GM18867 (cell line): ENCODE results near the gene TPRA1.

Source experiments
- ATAC-seq: cut with Tn5 transposase; IDR thresholded peaks from one replicate; pipeline ENCODE4 v1.9.1; 2021; ENCODE audit warnings: mild to moderate bottlenecking, moderate library complexity; ENCODE audit not compliant: unreplicated experiment

TPRA1 gene

DNA sequence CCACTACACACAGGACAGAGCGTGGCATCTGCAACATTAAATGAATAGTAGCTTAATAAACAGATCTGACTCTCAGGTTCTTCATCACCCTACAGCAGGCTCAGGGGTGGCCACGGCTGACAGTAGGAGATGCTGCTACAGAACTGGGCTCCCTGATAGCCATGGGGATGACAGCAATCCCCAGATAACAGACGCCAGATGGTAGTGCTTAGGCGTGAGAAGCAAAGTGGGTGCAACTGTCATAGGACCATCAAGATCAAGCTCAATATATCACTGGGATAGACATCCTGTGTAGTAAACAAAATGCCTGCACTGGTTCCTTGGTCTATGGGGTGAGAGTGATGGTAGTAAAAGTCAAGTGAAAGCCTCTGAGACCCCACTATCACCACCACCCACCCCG, 2.6 kb upstream of the TPRA1 start:
- ATAC-seq: no peak

DNA sequence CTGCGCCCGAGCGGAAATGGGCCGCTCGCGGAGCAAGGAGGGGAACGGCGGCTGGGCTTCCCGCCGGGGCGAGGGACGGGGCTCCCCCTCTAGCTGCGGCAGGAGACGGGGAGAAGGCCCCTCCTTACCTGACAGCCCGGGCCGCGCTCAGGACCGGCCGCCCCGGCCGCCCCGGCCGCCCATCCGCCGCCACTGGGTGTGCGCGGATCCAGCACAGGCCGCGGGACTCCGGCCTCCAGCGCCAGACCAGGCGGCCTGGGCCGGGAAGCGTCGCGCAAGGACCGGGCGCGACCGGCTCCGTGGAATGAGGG, 296 bp downstream of the TPRA1 start:
- ATAC-seq: peak; percentile 37

DNA sequence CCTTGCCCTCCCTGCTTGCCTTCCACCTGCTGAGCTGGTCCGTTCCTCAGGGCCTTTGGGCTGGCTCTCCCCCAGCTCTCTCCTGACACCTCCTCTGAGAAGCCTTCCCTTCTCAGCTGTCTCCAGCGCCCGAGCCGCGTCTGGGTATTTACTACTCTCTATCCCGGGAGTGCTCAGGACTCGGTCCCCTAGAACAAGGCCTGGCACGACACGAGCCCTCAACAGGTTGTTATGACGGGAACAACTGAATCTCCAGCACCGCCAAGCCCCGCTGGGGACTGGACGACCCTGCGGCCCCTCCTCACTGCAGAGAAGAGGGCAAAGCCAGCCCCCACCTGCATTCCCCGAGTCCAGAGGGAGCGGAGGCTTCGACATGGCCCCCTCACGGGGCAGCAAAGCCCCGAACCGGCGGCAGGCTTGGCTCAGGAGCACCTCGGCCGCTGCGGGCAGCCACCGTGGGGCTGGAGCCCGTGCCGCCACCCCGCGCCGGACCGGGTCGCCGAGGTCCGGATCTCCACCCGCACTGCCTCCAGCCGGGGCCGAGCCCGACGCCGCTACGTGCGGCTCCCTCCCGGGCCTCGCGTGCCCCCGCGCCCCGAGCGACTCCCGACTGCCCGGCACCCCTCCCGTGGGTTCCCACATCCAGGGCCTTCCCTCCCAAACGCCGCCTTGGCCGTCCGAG, 792 bp downstream of the TPRA1 start:
- ATAC-seq: peak; percentile 14

DNA sequence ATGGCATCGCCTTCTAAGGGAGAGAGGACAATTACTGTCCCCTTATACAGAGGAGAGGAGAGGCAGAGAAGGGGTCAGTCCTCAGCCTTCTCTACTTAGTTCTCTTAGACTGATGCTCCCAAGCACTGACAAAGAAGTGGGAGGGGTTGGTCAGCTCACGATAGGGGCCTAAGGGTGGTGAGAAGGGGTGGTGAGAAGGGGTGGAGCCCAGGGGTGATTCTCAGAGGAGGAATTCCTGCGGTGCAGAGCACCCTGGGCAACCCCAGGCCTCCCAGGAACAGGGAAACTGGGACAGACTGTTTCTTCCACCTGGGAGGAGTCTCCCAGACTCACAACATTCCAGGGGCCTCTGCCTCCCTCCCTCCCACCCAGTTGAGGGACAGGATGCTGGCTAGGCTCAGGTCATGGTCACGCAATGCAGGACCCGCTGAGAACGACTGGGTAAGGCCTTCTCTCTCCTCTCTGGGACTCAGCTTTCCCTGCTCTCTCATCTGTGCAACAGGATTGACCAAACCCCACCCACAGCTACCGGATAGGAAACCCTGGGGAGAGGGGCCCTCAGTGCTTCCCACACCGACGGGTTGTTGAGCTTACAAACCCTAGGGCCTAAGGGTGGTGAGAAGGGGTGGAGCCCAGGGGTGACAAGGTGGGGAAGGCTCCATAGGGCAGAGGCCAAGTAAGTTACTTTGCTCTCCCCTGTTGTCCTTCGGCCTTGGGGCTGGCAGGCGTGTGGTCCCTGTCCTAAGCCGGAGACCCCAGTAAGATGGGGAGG, 1.5 kb downstream of the TPRA1 start:
- no peak for ATAC-seq

DNA sequence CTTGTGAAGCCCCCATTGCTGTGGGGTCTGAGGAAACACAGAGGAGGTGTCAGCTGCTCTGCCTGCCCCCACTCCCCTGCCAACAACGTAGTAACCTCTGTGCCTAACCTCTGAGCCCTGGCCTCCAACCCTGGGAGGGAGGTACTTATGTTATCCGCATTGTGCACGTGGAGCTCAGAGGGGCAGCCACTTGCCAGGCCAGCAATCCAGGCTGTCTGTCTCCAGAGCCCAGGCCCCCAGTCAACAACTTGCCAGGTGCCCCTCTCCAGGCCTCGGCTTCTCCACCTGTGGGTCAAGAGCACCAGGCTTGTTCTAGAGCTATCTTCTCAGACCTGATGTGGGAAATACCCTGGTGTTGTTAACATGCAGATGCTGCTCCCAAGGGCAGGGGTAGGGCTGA, 2.7 kb downstream of the TPRA1 start:
- ATAC-seq: no peak

DNA sequence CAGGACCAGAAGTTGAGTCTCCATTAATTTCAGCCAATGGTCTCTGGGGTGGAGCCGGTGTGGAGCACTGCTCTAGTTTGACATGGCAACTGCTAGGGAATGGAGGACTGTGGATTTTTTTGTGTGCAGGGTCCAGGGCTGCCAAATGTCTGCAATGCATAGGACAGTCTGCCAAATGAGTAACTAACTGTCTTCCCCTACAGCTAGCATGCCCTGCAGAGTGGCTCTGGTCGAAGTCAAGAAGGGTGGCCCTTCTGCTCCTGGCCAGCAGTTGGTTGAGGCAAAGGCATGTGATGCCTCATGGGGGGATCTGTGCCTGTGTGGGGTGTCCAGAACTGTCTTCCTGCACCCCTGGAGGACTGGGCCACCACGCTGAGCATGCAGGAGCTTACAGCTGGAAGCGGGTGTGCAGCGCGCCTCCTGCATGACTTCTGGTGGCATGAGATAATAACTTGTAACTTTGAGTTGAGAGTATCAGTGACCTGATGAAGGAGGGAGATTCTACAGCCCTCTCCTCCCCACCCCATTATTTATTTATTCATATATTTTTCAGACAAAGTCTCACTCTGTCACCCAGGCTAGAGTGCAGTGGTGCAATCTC, 4.6 kb downstream of the TPRA1 start:
- ATAC-seq: no peak

DNA sequence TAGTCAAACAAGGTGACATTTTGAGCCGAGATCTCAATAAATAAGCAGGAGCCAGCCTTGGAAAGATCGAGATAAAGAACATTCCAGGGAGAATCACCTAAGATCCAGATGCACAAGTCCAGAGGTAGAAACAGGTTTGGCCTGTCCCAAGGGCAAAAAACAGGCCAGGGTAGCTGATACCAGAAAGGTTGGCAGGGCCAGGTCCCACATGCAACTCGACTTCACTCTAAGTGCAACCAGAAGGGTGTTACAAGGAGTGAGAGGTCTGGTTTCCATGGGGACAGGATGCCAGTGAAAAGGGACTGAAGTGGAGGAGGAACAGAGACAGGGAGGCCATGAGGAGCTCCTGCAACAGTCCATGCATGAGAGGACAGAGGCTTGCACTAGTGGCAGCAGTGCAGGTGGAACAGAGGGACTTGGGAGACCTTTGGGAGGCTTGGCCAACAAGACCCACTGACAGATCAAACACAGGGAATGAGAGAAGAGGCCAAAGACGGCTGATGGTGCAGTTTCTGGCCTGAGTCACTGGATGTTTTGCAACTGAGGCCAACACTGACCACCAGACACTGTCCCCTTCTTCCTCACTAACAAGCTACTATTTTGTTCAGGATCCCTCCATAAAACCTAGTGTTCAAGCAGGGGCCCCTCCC, 5.2 kb downstream of the TPRA1 start:
- no peak for ATAC-seq

DNA sequence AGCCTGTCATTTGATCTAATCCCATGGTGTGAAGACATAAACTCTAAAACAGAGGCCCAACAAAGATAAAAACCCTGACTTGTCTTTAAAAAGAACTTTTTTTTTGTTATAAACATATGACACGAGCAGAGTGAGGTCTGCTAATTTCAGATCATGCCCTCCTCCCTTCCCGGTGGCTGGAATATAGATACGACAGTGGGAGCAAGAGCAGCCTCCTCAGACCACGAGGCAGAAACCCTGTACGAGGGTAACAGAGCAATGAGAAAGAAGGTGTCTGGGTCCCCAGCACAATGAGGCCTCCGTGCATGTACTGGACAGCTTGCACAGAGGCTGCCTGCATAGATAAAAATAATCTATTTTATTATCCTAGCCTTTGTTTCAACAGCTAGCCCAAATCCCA, 5.8 kb downstream of the TPRA1 start:
- ATAC-seq: no peak

DNA sequence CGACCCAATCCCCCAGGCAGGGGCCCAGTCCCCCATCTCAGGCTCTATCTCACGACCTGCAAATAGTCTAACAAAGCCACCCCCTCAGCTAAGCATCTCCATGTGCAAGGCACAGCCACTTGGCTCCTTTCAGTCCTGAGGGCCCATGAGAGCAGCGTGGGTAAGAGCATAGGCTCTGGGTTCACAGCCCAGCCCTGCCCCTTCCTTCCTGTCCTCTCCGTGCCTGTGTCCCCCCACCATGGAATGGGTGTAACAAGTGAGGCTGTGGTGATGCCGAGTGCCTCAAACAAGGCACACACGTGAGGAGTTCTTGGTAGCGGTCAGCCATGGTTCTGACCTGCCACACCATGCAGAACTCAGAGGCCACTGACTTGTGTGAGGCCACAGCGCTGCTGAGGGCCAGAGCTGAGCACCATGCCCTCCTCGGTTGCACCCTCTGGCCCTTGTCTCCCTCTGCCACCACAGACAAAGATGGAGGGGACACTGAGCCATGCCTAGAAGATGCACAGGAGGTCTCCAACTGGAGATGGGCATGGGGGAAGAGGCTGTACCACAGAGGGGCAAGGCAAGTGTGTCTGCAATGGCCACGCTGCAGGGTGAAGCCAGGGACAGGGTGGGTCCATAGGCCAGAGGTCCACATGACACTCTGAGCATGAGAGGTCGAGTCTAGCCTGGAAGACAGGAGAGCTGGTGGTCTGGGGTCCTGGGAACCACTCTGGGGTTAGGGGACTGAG, 10.0 kb downstream of the TPRA1 start:
- no peak for ATAC-seq

DNA sequence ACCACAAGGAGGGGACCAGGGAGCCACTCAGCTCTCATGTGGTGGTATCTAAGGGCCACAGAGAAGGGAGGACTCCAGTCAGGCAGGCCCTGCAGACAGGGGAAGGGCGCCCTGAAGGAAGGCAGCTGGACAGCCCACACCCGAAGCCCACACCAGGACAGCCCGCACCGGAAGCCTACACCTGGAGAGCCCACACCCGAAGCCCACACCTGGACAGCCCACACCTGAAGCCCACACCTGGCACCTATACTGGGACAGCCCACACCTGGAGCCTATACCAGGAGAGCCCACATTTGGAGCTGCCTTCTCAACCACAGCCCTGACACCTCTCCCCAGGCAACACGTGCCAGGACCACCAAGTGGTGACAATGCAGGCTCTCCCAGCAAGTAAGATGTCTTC, 11.7 kb downstream of the TPRA1 start:
- ATAC-seq: no peak

DNA sequence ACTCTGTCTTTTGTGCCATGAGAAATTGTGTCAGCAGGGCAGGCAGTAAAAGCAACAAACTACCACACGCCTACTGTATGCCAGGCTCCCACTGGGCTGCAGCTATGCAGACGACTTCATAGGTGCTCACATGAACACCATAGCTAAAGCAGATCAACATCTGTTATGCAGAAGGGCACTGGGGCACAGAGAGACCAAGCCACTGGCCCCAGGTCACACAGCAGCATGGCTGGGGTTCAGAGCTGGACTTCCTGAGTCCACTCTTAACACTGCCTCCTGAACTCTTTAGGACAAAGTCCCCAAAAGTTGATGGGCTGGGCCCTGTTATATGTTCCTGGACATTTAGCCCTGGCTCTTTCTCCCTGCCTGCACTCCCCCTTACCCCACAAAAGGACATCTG, 12.4 kb downstream of the TPRA1 start:
- ATAC-seq: no peak

DNA sequence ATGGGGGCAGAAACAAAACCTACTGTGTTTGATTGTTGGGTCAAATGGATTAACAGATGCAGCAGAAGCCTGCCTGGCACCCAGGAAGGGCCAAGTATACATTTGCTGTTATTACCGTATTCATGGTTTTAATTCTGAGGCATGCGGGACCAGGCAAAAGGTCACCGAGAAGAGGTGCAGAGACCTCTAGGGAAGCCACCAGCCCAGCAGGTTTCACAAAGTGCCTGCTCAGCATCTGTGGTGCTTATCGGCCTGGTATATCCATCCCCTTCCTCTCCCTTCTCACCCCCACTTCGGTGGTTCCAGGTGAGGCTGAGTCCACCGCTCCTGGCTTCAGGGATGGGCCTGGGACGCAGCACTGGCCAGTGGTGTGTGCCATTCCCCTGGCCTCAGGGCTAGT, 13.1 kb downstream of the TPRA1 start:
- no peak for ATAC-seq

DNA sequence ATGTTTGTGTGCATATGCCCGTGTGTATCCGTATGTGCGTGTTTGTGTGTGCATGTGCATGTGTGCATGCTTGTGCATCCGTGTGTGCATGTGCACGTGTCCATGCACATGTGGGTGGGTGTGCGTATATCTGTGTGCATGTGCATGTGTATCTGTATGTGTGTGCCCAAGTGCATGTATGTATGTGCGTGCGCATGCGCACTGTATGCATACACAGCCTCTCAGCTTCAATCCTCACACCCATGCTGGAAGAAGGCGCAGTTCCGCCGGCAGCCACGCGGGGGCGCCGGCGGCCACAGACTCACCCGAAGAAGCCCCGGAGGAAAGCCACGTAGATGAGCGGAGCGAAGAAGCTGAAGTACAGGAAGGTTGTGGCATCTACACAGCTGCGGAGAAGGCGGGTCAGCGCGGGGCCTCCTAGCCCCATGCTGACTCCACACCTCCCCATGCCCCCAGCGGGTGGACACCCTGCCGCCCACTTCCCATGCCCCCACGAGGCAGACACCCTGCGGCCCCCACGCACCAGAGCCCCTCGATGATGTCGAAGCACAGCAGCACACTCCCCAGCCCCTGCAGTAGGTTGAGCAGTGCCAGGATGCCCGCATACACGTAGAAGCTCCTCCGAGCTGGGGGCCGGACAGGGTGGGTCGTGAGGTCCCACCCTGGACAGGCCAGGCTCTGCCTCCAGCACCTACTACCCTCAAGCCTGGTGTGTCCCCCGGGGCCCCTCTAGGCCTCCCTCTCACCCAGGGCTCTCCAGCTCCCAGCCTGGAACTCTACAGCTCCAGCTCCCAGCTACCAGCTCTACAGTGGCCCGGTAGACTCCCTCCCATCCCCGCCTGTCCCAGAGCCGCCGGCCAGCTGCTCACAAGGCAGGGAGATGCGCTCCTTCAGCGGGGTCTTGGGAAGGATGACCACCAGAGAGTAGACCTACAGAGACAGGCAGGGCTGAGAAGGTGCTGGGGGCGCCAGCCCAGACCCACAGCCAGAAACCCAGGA, 15.4 kb downstream of the TPRA1 start:
- ATAC-seq: peak; percentile 86

DNA sequence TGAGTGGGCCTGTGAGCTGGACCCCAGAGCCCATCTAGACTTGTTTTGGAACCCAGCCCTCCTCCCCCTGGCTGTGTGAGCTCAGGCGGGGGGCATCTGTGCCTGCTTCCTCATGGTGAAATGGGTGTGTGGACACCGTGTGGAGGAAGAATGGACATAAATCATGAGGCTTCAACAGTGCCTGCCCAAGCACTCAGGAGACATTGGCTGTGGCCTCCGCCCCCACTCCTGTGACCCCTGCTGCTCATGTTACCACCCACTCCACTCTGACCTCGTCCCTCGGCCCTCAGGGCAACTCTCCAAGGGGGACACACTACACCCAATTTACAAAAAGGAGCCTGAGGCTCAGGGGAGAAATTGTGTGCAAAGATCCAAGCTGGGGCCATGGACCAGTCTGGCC, 16.6 kb downstream of the TPRA1 start:
- ATAC-seq: no peak

DNA sequence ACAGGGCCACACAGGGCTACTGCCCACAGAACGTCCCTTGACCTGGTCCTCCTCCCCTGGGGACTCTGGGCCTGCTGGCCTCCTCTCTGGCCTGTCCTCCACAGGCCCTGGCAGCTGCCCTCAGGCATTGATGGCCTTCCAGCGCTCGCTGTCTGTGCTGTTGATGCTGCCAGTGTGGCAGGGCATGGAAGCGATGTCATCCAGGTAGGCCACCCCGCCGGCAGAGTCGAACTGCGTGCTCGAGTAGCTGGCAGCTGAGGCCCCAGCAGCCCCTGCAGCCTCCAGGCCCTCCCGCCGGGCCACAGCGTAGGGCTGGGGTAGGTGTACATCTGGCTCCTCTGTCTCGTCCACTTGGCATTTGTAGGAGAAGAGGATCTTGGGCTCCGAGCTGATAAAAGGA, 17.1 kb downstream of the TPRA1 start:
- no peak for ATAC-seq

DNA sequence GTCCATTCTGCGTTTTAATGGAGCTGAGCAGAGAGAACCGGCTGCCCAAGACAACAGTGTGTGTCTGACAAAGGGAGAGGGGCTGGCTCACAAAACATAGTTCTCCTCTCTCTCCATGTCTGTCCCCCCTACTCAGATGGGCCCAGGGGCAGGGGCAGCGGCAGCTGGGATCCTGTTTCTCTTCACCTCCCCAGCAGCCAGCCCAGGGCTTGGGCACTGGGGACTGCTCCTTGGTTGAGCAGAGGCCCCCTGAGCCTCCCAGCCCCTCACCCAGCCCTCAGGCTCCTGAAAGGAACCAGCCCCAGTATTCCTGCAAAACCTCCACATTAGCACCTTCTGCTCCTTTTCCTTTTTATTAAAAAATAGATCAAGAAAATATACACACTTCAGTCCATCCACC, 17.8 kb downstream of the TPRA1 start:
- no peak for ATAC-seq

DNA sequence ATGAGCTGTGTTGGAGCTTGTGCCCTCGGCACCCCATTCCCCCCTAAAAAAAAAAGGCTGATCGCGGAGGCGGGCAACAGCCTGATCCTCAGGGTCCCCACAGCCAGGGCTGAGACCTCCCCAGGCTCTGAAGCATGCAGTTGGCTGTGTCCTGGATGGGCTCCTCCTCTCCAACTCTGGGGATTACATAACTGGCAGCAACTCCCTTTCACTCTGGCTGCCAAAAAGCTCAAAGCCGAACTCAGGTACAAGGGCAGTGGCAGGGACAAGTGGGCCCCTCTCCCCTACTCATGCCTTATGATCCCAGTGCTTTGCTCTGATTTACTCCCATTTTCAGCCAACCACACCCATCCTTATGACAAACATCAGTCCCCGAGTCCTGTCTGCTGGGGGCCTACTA, 18.3 kb downstream of the TPRA1 start:
- ATAC-seq: no peak

DNA sequence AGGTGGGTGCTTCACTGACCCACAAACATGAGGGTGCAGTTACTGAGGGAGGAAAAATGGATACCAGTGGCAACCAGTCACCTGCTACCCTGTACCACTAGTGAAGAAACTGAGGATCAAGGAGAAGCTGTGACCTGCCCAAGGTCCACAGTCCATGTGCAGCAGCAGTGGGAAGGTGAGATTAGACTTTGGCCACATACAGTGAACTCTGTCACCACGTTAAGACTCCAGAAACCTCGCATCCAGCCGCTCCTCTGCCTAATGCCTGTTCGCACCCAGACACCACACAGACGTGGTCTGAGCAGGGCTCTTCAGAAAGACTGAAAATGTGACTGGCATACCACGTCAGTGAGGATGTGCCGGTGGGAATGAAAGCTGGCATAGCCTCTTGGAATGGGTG, 20.0 kb downstream of the TPRA1 start:
- ATAC-seq: no peak

DNA sequence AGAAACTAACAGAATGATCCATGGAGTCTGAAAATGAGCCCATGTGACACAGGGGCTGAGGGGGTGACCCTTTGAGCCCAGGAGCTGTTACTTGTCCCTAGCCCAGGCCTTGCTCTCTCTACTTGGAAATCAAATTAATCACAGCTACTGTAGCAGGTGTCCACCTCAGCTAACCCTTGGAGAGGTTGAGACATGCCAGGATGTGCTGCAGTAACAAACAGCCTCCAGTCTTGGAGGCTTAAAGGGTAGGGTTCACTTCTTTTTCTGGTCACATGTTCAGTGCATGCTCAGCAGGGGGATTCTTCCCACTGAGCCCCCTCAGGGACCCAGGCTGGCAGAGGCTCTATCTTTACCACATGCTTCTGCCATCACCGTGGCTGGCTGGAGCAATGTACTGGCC, 21.4 kb downstream of the TPRA1 start:
- no peak for ATAC-seq

DNA sequence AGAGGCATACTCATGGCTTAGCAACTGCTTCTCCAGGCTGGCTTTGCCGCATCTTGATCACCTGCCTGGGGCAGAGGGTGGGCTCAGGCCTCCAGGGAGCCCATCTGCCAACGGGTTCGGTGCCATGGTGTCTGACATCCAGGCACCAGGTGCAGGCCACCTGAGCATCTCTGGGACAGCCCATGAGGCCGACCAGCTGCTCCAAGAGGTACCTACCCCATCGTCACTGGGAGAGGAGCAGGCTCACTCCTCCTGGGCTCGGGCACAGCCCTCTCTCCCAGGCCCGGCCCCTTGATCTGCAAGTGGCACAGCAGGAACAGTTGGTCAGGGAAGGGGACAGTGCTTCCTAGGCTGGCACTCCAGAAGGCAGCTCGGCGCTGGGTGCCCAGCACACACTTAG, 21.9 kb downstream of the TPRA1 start:
- no peak for ATAC-seq
